ENCODE results near the gene DPY19L1. TPM values are rescaled to one million over a fixed set of nuclear protein-coding genes. Genes with fewer than 3 reads are reported as not detected.
"Not testable (repeated sequence)": the region's sequence is repeated elsewhere in the genome, so short reads cannot be mapped to it uniquely, and the experiment has no call there.

Gene DPY19L1
- polyA plus RNA-seq, 1 donor from 2014 or later: 6.3 TPM

GRCh38 chr7:34916267-34916666, 121.0 kb downstream of the DPY19L1 start:
- no peaks in the 10 kb centered on the region for H3K27me3 ChIP-seq (ENCODE audit: insufficient read depth, low read depth, low read length)
- TF ChIP-seq CTCF (IDR thresholded peaks at IDR 0.05; ENCODE audit: poor library complexity, severe bottlenecking) (no peak), EZH2 (IDR thresholded peaks at IDR 0.05; ENCODE audit: borderline replicate concordance, insufficient read depth, low read length, poor library complexity, severe bottlenecking) (no peak), REST (IDR thresholded peaks at IDR 0.05; ENCODE audit: borderline replicate concordance) (no peak), TAF1 (IDR thresholded peaks at IDR 0.05; ENCODE audit: low read depth) (no peak), SMC3 (conservative IDR thresholded peaks at IDR 0.05; ENCODE audit: poor library complexity) (no peak)
- no peak overlapping the region for H3K27ac ChIP-seq (ENCODE audit: low read length)
- H4K20me1 ChIP-seq (ENCODE audit: insufficient read depth): no peaks in the 10 kb centered on the region
- no peak overlapping the region for H3K9ac ChIP-seq (ENCODE audit: low read length)
- no peak overlapping the region for H3K4me2 ChIP-seq (ENCODE audit: low read length)
- H3F3A ChIP-seq (ENCODE audit: insufficient read depth, low read length, poor library complexity, severe bottlenecking): no peaks in the 10 kb centered on the region
- no peaks in the 10 kb centered on the region for H3K9me3 ChIP-seq (ENCODE audit: low read length)
- H3K4me3 ChIP-seq (ENCODE audit: low read length): no peak overlapping the region
- no peaks in the 10 kb centered on the region for H3K36me3 ChIP-seq (ENCODE audit: insufficient read depth, low read length)
- H3K79me2 ChIP-seq (replicated peaks; ENCODE audit: insufficient read depth, low read length): no peaks in the 10 kb centered on the region
- no peaks in the 10 kb centered on the region for H3K9me2 ChIP-seq (ENCODE audit: insufficient read depth, low read length)
- no peak overlapping the region for H2AFZ ChIP-seq (ENCODE audit: low read depth, low read length)

- Histone ChIP-seq H3K79me2 (replicated peaks; ENCODE audit: insufficient read depth, low read length) (no peaks in the 10 kb centered on the region), H3K27me3 (ENCODE audit: insufficient read depth, low read depth, low read length) (no peaks in the 10 kb centered on the region), H3K9me2 (ENCODE audit: insufficient read depth, low read length) (no peaks in the 10 kb centered on the region), H3K9me3 (ENCODE audit: low read length) (no peaks in the 10 kb centered on the region), H3K36me3 (ENCODE audit: insufficient read depth, low read length) (no peaks in the 10 kb centered on the region), H3K27ac (ENCODE audit: low read length) (no peak overlapping the region), H3K4me3 (ENCODE audit: low read length) (no peak overlapping the region), H2AFZ (ENCODE audit: low read depth, low read length) (no peak overlapping the region), H4K20me1 (ENCODE audit: insufficient read depth) (no peaks in the 10 kb centered on the region), H3K4me2 (ENCODE audit: low read length) (no peak overlapping the region), H3K9ac (ENCODE audit: low read length) (no peak overlapping the region), H3F3A (ENCODE audit: insufficient read depth, low read length, poor library complexity, severe bottlenecking) (no peaks in the 10 kb centered on the region)
- TF ChIP-seq TAF1 (IDR thresholded peaks at IDR 0.05; ENCODE audit: low read depth): no peak
- TF ChIP-seq SMC3 (conservative IDR thresholded peaks at IDR 0.05; ENCODE audit: poor library complexity): no peak
- no peak for TF ChIP-seq EZH2 (IDR thresholded peaks at IDR 0.05; ENCODE audit: borderline replicate concordance, insufficient read depth, low read length, poor library complexity, severe bottlenecking)
- no peak for TF ChIP-seq REST (IDR thresholded peaks at IDR 0.05; ENCODE audit: borderline replicate concordance)
- TF ChIP-seq MXI1 (conservative IDR thresholded peaks at IDR 0.05; ENCODE audit: poor library complexity, severe bottlenecking): no peak
- TF ChIP-seq CTCF (IDR thresholded peaks at IDR 0.05; ENCODE audit: poor library complexity, severe bottlenecking): no peak
- no peak for TF ChIP-seq RAD21 (conservative IDR thresholded peaks at IDR 0.05)
These were observed 125.0 kb downstream of the DPY19L1 start for GRCh38 chr7:34912236-34912635.

- not testable (repeated sequence) for H3K79me2 ChIP-seq (replicated peaks; ENCODE audit: insufficient read depth, low read length); H3K4me2 ChIP-seq (ENCODE audit: low read length); H3K36me3 ChIP-seq (ENCODE audit: insufficient read depth, low read length); H3K9me2 ChIP-seq (ENCODE audit: insufficient read depth, low read length); H3K9me3 ChIP-seq (ENCODE audit: low read length); H3K27ac ChIP-seq (ENCODE audit: low read length); H3F3A ChIP-seq (ENCODE audit: insufficient read depth, low read length, poor library complexity, severe bottlenecking); H3K27me3 ChIP-seq (ENCODE audit: insufficient read depth, low read depth, low read length); H4K20me1 ChIP-seq (ENCODE audit: insufficient read depth); H3K9ac ChIP-seq (ENCODE audit: low read length); H3K4me3 ChIP-seq (ENCODE audit: low read length); H2AFZ ChIP-seq (ENCODE audit: low read depth, low read length)
These were observed 130.9 kb downstream of the DPY19L1 start for GRCh38 chr7:34906266-34906850.

Measured in neural cell (in vitro differentiated cells).